ENCODE results near the gene LOXHD1.

The LOXHD1 gene

GRCh38 chr18:46656326-46657114, 500 bp downstream of the LOXHD1 start:
- TF ChIP-seq CTCF (conservative IDR thresholded peaks at IDR 0.05; ENCODE audit: low read length) = no peak

GRCh38 chr18:46652372-46652771, 4.6 kb downstream of the LOXHD1 start:
- no peak overlapping the region for H3K4me3 ChIP-seq (ENCODE audit: low read length)
- DNase-seq (ENCODE audit: low read depth) = no peak
- TF ChIP-seq CTCF (conservative IDR thresholded peaks at IDR 0.05; ENCODE audit: low read length) = no peak

More at GRCh38 chr18:46656326-46657114, 500 bp downstream of the LOXHD1 start:
- DNase-seq (ENCODE audit: low read depth) = no peak
- no peak overlapping the region for H3K4me3 ChIP-seq (ENCODE audit: low read length)

- no peak for TF ChIP-seq CTCF (conservative IDR thresholded peaks at IDR 0.05; ENCODE audit: low read length)
- no peak for DNase-seq (ENCODE audit: low read depth)
- no peak overlapping the region for H3K4me3 ChIP-seq (ENCODE audit: low read length)
These were observed 6.3 kb downstream of the LOXHD1 start for GRCh38 chr18:46650681-46651080.

- no peak for TF ChIP-seq CTCF (conservative IDR thresholded peaks at IDR 0.05; ENCODE audit: low read length)
- H3K4me3 ChIP-seq (ENCODE audit: low read length) = no peak overlapping the region
- DNase-seq (ENCODE audit: low read depth) = no peak
These were observed 7.8 kb downstream of the LOXHD1 start for GRCh38 chr18:46649071-46649862.

GRCh38 chr18:46646468-46646867, 10.6 kb downstream of the LOXHD1 start:
- no peak for DNase-seq (ENCODE audit: low read depth)
- TF ChIP-seq CTCF (conservative IDR thresholded peaks at IDR 0.05; ENCODE audit: low read length) = no peak
- no peak overlapping the region for H3K4me3 ChIP-seq (ENCODE audit: low read length)

- no peak overlapping the region for H3K4me3 ChIP-seq (ENCODE audit: low read length)
- no peak for TF ChIP-seq CTCF (conservative IDR thresholded peaks at IDR 0.05; ENCODE audit: low read length)
- no peak for DNase-seq (ENCODE audit: low read depth)
These were observed 14.5 kb downstream of the LOXHD1 start for GRCh38 chr18:46642561-46642960.

Data from AG10803 (cell line).